WTC11 (cell line): ENCODE results near the gene WDPCP. TPM values are rescaled to one million over a fixed set of nuclear protein-coding genes. Genes with fewer than 3 reads are reported as not detected.

Experiments
- ATAC-seq: fragments of 200-7000 bp; cut with Tn5 transposase; 2 replicates; pipeline ENCODE4 v1.10.0; 2021; ENCODE audit warnings: mild to moderate bottlenecking, moderate library complexity
- CTCF ChIA-PET: fragments of 300-600 bp; sonication (Branson Sonifier 250); formaldehyde crosslinking; loops from one replicate; lab custom pipeline; 2021; ENCODE audit warnings: antibody characterized with exemption; lab: Charles Lee
- POLR2A ChIA-PET: fragments of 350-600 bp; sonication (Branson Sonifier 250); formaldehyde crosslinking; loops from one replicate; lab custom pipeline; 2021; ENCODE audit warnings: antibody characterized with exemption; lab: Charles Lee
- DNase-seq: peaks from one replicate; pipeline ENCODE4 v3.0.0; 2021; ENCODE audit warnings: low spot score
- H3K27ac Mint-ChIP-seq: 2 replicates; pipeline ENCODE4 v1.8.0; 2021; ENCODE audit warnings: mixed read lengths
- H3K27me3 Mint-ChIP-seq: 2 replicates; pipeline ENCODE4 v1.8.0; 2021; ENCODE audit warnings: low read depth, mild to moderate bottlenecking, moderate library complexity, mixed read lengths
- H3K36me3 Mint-ChIP-seq: 2 replicates; pipeline ENCODE4 v1.8.0; 2021; ENCODE audit warnings: mixed read lengths
- H3K4me1 Mint-ChIP-seq: 2 replicates; pipeline ENCODE4 v1.8.0; 2022; ENCODE audit warnings: mixed read lengths
- H3K4me3 Mint-ChIP-seq: 2 replicates; pipeline ENCODE4 v1.8.0; 2021; ENCODE audit warnings: mild to moderate bottlenecking, moderate library complexity, mixed read lengths
- H3K9me3 Mint-ChIP-seq: 2 replicates; pipeline ENCODE4 v1.8.0; 2021; ENCODE audit warnings: mixed read lengths
- FOXK1 ChIP-seq: sonication (generic); formaldehyde crosslinking; IDR thresholded peaks from 2 replicates; pipeline ENCODE4 v1.8.0; 2022; ENCODE audit warnings: mild to moderate bottlenecking, moderate library complexity, missing genetic modification reagents
- GRHL2 ChIP-seq: fragments of 250-450 bp; sonication (Bioruptor Pico); IDR thresholded peaks from 2 replicates; pipeline ENCODE4 v1.8.0; 2022; ENCODE audit warnings: mild to moderate bottlenecking, moderate library complexity; ENCODE audit not compliant: insufficient replicate concordance, severe bottlenecking
- JUN ChIP-seq: sonication (generic); formaldehyde crosslinking; IDR thresholded peaks from 2 replicates; pipeline ENCODE4 v1.8.0; 2023; ENCODE audit warnings: mild to moderate bottlenecking, missing genetic modification reagents
- MXD4 ChIP-seq: fragments of 250-450 bp; sonication (Bioruptor Pico); IDR thresholded peaks from 2 replicates; pipeline ENCODE4 v1.8.0; 2021; ENCODE audit warnings: mild to moderate bottlenecking, moderate library complexity, borderline replicate concordance
- RELA ChIP-seq: sonication (generic); formaldehyde crosslinking; IDR thresholded peaks from 2 replicates; pipeline ENCODE4 v1.8.1; 2022; ENCODE audit warnings: missing genetic modification reagents, mild to moderate bottlenecking, borderline replicate concordance
- SMAD3 ChIP-seq: sonication (generic); formaldehyde crosslinking; IDR thresholded peaks from 2 replicates; pipeline ENCODE4 v1.8.0; 2022; ENCODE audit warnings: missing genetic modification reagents, mild to moderate bottlenecking, borderline replicate concordance
- ZNF121 ChIP-seq: sonication (generic); formaldehyde crosslinking; IDR thresholded peaks from 2 replicates; pipeline ENCODE4 v1.8.0; 2023; ENCODE audit warnings: missing genetic modification reagents
- ZNF263 ChIP-seq: sonication (generic); formaldehyde crosslinking; IDR thresholded peaks from 2 replicates; pipeline ENCODE4 v1.8.1; 2022; ENCODE audit warnings: low read depth, mild to moderate bottlenecking, moderate library complexity, missing genetic modification reagents
- ZNF396 ChIP-seq: fragments of 250-450 bp; sonication (Bioruptor Pico); IDR thresholded peaks from 2 replicates; pipeline ENCODE4 v1.8.0; 2021; ENCODE audit warnings: mild to moderate bottlenecking, moderate library complexity, borderline replicate concordance
- ZNF423 ChIP-seq: fragments of 250-450 bp; sonication (Bioruptor Pico); IDR thresholded peaks from 2 replicates; pipeline ENCODE4 v2.1.2; 2022; ENCODE audit warnings: mild to moderate bottlenecking, moderate library complexity
- total RNA-seq: library from RNA; stranded (reverse); gene quantifications from 3 replicates; pipeline ENCODE4 v1.2.3, GENCODE V29; 2021
- TF ChIP-seq, protein P1 (sequence below): sonication (generic); formaldehyde crosslinking; IDR thresholded peaks from 2 replicates; pipeline ENCODE4 v1.8.0; 2022; ENCODE audit warnings: mild to moderate bottlenecking, missing genetic modification reagents
- TF ChIP-seq, protein P2 (sequence below): sonication (generic); formaldehyde crosslinking; IDR thresholded peaks from 2 replicates; pipeline ENCODE4 v1.8.0; 2022; ENCODE audit warnings: mild to moderate bottlenecking, missing genetic modification reagents
- TF ChIP-seq, protein P3 (sequence below): fragments of 250-450 bp; sonication (Bioruptor Pico); IDR thresholded peaks from 2 replicates; pipeline ENCODE4 v1.9.0; 2021; ENCODE audit warnings: mild to moderate bottlenecking
- TF ChIP-seq, protein P4 (sequence below): fragments of 250-450 bp; sonication (Bioruptor Pico); IDR thresholded peaks from 2 replicates; pipeline ENCODE4 v1.9.0; 2021; ENCODE audit warnings: moderate library complexity, mild to moderate bottlenecking, inconsistent platforms, borderline replicate concordance
- TF ChIP-seq, protein P5 (sequence below): sonication (generic); formaldehyde crosslinking; IDR thresholded peaks from 2 replicates; pipeline ENCODE4 v1.8.1; 2023; ENCODE audit warnings: mild to moderate bottlenecking, missing genetic modification reagents, borderline replicate concordance
- TF ChIP-seq, protein P6 (sequence below): sonication (generic); formaldehyde crosslinking; IDR thresholded peaks from 2 replicates; pipeline ENCODE4 v1.8.1; 2023; ENCODE audit warnings: mild to moderate bottlenecking, missing genetic modification reagents, moderate library complexity
- TF ChIP-seq, protein P7 (sequence below): fragments of 200-600 bp; IDR thresholded peaks from 2 replicates; pipeline ENCODE4 v1.8.0; 2022; ENCODE audit warnings: antibody characterized with exemption
- TF ChIP-seq, protein P8 (sequence below): sonication (generic); formaldehyde crosslinking; IDR thresholded peaks from 2 replicates; pipeline ENCODE4 v1.8.1; 2023; ENCODE audit warnings: mild to moderate bottlenecking, missing genetic modification reagents
- TF ChIP-seq, protein P9 (sequence below): sonication (generic); formaldehyde crosslinking; IDR thresholded peaks from 2 replicates; pipeline ENCODE4 v1.8.0; 2022; ENCODE audit warnings: missing genetic modification reagents

Gene WDPCP
- total RNA-seq, 1 experiment from 2014 or later = 10.9 TPM

DNA sequence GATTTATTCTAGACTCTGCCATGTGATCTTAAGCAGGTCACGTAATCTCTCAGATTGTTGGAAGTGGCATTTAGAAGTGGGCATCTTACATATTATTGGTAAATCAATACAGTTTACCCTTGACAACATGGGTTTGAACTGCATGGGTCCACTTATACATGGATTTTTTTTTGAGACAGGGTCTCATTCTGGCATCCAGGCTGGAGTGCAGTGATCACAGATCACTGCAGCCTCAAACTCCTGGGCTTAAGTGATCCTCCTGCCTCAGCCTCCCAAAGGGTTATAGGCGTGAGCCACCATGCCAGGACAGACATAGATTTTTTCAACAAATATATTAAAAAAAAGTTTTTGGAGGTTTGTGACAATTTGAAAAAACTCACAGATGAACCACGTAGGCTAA, 393.0 kb downstream of the WDPCP start (continued):
- TF ChIP-seq, protein P1, sequence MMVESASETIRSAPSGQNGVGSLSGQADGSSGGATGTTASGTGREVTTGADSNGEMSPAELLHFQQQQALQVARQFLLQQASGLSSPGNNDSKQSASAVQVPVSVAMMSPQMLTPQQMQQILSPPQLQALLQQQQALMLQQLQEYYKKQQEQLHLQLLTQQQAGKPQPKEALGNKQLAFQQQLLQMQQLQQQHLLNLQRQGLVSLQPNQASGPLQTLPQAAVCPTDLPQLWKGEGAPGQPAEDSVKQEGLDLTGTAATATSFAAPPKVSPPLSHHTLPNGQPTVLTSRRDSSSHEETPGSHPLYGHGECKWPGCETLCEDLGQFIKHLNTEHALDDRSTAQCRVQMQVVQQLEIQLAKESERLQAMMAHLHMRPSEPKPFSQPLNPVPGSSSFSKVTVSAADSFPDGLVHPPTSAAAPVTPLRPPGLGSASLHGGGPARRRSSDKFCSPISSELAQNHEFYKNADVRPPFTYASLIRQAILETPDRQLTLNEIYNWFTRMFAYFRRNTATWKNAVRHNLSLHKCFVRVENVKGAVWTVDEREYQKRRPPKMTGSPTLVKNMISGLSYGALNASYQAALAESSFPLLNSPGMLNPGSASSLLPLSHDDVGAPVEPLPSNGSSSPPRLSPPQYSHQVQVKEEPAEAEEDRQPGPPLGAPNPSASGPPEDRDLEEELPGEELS (CRISPR knock-in tag) = no peak
- TF ChIP-seq, protein P2, sequence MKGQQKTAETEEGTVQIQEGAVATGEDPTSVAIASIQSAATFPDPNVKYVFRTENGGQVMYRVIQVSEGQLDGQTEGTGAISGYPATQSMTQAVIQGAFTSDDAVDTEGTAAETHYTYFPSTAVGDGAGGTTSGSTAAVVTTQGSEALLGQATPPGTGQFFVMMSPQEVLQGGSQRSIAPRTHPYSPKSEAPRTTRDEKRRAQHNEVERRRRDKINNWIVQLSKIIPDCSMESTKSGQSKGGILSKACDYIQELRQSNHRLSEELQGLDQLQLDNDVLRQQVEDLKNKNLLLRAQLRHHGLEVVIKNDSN (CRISPR knock-in tag) = no peak
- TF ChIP-seq MXD4 (CRISPR knock-in tag) = no peak
- TF ChIP-seq, protein P3, sequence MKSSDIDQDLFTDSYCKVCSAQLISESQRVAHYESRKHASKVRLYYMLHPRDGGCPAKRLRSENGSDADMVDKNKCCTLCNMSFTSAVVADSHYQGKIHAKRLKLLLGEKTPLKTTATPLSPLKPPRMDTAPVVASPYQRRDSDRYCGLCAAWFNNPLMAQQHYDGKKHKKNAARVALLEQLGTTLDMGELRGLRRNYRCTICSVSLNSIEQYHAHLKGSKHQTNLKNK = no peak
- TF ChIP-seq, protein P4, sequence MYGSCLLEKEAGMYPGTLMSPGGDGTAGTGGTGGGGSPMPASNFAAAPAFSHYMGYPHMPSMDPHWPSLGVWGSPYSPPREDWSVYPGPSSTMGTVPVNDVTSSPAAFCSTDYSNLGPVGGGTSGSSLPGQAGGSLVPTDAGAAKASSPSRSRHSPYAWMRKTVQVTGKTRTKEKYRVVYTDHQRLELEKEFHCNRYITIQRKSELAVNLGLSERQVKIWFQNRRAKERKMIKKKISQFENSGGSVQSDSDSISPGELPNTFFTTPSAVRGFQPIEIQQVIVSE = no peak

DNA sequence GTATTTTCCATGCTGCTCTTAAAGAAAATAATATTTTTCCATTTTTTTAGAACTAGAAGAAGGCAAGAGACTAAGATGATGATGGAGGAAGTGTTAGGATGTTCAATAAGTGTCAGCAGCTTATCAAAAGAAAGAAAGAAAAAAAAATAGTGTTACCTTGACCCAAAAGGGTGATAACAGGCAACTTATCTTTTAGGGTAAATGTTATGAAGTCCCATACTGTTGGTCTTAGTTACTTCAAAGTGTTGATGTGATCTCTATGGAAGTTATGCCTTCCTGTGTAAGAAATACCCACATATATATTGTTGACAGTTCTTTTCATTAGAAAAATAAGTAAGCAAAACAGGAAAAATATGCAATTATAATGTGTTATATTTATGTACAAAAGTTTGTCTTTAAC, 394.1 kb downstream of the WDPCP start:
- ChIA-PET CTCF (no interaction called here), POLR2A (no interaction called here)
- H3K9me3 Mint-ChIP-seq = peaks cover 8% of the 10 kb centered on the region
- ATAC-seq (no peak), DNase-seq (no peak)
- no peak overlapping the region for H3K4me3 Mint-ChIP-seq
- peaks cover 3% of the 10 kb centered on the region for H3K4me1 Mint-ChIP-seq
- peaks cover 2% of the 10 kb centered on the region; the same call in 1 of the 2 replicates for H3K36me3 Mint-ChIP-seq
- H3K27ac Mint-ChIP-seq = no peak overlapping the region
- no peaks in the 10 kb centered on the region for H3K27me3 Mint-ChIP-seq
- TF ChIP-seq ZNF121 (CRISPR knock-in tag) (no peak), GRHL2 (no peak), SMAD3 (CRISPR knock-in tag) (no peak), ZNF423 (CRISPR knock-in tag) (no peak), RELA (CRISPR knock-in tag) (no peak), JUN (no peak), ZNF396 (CRISPR knock-in tag) (no peak), ZNF263 (CRISPR knock-in tag) (no peak), FOXK1 (no peak)
- TF ChIP-seq, protein P2 (CRISPR knock-in tag) = no peak
- TF ChIP-seq, protein P5, sequence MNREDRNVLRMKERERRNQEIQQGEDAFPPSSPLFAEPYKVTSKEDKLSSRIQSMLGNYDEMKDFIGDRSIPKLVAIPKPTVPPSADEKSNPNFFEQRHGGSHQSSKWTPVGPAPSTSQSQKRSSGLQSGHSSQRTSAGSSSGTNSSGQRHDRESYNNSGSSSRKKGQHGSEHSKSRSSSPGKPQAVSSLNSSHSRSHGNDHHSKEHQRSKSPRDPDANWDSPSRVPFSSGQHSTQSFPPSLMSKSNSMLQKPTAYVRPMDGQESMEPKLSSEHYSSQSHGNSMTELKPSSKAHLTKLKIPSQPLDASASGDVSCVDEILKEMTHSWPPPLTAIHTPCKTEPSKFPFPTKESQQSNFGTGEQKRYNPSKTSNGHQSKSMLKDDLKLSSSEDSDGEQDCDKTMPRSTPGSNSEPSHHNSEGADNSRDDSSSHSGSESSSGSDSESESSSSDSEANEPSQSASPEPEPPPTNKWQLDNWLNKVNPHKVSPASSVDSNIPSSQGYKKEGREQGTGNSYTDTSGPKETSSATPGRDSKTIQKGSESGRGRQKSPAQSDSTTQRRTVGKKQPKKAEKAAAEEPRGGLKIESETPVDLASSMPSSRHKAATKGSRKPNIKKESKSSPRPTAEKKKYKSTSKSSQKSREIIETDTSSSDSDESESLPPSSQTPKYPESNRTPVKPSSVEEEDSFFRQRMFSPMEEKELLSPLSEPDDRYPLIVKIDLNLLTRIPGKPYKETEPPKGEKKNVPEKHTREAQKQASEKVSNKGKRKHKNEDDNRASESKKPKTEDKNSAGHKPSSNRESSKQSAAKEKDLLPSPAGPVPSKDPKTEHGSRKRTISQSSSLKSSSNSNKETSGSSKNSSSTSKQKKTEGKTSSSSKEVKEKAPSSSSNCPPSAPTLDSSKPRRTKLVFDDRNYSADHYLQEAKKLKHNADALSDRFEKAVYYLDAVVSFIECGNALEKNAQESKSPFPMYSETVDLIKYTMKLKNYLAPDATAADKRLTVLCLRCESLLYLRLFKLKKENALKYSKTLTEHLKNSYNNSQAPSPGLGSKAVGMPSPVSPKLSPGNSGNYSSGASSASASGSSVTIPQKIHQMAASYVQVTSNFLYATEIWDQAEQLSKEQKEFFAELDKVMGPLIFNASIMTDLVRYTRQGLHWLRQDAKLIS = no peak
- TF ChIP-seq, protein P6, sequence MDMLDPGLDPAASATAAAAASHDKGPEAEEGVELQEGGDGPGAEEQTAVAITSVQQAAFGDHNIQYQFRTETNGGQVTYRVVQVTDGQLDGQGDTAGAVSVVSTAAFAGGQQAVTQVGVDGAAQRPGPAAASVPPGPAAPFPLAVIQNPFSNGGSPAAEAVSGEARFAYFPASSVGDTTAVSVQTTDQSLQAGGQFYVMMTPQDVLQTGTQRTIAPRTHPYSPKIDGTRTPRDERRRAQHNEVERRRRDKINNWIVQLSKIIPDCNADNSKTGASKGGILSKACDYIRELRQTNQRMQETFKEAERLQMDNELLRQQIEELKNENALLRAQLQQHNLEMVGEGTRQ (CRISPR knock-in tag) = no peak
- TF ChIP-seq, protein P7, sequence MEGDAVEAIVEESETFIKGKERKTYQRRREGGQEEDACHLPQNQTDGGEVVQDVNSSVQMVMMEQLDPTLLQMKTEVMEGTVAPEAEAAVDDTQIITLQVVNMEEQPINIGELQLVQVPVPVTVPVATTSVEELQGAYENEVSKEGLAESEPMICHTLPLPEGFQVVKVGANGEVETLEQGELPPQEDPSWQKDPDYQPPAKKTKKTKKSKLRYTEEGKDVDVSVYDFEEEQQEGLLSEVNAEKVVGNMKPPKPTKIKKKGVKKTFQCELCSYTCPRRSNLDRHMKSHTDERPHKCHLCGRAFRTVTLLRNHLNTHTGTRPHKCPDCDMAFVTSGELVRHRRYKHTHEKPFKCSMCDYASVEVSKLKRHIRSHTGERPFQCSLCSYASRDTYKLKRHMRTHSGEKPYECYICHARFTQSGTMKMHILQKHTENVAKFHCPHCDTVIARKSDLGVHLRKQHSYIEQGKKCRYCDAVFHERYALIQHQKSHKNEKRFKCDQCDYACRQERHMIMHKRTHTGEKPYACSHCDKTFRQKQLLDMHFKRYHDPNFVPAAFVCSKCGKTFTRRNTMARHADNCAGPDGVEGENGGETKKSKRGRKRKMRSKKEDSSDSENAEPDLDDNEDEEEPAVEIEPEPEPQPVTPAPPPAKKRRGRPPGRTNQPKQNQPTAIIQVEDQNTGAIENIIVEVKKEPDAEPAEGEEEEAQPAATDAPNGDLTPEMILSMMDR = no peak
- TF ChIP-seq, protein P8, sequence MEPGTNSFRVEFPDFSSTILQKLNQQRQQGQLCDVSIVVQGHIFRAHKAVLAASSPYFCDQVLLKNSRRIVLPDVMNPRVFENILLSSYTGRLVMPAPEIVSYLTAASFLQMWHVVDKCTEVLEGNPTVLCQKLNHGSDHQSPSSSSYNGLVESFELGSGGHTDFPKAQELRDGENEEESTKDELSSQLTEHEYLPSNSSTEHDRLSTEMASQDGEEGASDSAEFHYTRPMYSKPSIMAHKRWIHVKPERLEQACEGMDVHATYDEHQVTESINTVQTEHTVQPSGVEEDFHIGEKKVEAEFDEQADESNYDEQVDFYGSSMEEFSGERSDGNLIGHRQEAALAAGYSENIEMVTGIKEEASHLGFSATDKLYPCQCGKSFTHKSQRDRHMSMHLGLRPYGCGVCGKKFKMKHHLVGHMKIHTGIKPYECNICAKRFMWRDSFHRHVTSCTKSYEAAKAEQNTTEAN (CRISPR knock-in tag) = no peak
- TF ChIP-seq, protein P9, sequence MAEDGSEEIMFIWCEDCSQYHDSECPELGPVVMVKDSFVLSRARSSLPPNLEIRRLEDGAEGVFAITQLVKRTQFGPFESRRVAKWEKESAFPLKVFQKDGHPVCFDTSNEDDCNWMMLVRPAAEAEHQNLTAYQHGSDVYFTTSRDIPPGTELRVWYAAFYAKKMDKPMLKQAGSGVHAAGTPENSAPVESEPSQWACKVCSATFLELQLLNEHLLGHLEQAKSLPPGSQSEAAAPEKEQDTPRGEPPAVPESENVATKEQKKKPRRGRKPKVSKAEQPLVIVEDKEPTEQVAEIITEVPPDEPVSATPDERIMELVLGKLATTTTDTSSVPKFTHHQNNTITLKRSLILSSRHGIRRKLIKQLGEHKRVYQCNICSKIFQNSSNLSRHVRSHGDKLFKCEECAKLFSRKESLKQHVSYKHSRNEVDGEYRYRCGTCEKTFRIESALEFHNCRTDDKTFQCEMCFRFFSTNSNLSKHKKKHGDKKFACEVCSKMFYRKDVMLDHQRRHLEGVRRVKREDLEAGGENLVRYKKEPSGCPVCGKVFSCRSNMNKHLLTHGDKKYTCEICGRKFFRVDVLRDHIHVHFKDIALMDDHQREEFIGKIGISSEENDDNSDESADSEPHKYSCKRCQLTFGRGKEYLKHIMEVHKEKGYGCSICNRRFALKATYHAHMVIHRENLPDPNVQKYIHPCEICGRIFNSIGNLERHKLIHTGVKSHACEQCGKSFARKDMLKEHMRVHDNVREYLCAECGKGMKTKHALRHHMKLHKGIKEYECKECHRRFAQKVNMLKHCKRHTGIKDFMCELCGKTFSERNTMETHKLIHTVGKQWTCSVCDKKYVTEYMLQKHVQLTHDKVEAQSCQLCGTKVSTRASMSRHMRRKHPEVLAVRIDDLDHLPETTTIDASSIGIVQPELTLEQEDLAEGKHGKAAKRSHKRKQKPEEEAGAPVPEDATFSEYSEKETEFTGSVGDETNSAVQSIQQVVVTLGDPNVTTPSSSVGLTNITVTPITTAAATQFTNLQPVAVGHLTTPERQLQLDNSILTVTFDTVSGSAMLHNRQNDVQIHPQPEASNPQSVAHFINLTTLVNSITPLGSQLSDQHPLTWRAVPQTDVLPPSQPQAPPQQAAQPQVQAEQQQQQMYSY (CRISPR knock-in tag) = no peak
